Medulla oblongata (tissue), 1 donor: ENCODE measurements around the gene TIGD3.

Experiments used
- DNase-seq: peaks from one replicate; pipeline ENCODE4 v3.0.0-alpha.2; 2015; ENCODE audit errors: extremely low spot score

TIGD3 gene, protein sequence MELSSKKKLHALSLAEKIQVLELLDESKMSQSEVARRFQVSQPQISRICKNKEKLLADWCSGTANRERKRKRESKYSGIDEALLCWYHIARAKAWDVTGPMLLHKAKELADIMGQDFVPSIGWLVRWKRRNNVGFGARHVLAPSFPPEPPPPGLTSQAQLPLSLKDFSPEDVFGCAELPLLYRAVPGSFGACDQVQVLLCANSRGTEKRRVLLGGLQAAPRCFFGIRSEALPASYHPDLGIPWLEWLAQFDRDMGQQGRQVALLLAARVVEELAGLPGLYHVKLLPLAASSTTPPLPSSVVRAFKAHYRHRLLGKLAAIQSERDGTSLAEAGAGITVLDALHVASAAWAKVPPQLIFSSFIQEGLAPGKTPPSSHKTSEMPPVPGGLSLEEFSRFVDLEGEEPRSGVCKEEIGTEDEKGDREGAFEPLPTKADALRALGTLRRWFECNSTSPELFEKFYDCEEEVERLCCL

DNA sequence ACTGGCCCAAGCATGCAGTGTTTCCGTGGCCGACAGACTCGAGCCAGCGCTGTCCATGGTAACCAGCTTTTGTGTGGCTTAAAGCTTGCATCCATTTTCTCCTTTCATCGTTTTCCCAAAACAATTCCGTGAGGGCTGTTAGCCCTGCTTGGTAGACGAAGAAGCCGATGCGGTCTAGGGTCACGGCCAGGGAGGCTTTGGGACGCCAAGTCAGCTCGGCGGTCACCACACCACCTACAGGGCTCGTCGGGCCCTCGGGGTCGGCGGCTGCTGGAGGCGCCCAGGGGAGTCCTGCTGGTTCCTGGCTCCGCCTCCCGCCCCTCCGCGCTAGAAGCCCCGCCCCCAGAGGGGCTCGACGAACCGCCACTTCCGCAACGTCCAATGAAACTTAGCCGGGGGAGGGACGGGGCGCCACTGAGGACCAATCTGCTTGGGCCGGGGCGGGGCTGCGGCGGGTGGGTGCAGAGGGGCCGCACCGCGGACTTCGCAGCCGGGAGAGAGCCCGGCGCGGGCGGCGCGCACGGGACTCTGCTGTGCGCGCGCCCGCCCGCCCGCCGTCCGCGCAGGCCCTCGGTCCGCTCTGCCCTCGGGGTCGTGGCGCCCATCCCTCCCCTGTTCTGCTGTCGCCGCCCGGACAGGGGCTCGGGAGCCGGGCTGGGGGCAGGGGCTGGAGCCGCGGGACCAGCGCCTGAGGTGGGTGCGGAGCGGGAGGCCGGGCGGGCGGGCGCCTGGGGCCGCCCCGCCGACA is at the start of gene TIGD3:
Gene TIGD3, plus strand, starts transcription at position 487 of the 748 bp plus-strand sequence. CDS start 1,058 bp downstream, outside the sequence.
- DNase-seq: peak; percentile 98

DNA sequence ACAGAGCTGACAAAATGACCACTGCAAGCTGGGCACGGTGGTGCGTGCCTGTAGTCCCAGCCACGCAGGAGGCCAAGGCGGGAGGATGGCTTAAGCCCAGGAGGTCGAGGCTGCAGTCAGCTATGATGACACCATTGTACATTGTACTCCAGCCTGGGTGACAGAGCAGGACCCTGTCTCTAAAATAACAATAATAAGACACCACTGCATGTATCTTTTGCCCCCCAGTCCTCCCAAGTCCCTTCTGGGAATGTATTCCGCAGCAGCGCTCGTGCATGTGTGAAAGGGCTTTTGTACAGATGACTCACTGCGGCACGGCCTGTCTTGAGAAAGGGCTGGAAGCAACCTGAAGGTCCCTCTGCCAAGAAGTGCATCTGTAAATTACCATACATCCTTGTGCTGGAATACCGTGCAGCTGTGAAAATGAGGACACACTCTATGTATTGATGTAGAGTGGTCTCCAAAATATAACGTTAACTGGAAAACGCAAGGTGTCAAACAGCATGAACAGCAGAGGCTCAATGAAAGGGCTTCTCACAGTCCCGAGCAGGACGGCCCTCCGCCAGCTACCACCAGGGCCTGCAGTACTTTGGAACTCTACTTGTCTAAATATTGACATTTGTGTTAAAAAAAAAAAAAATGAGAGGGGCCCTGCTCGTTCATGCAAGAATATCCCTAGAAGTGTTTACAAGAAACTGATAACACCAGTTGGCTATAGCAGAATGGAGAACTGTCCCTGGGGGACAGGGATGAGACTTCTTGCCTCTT is 48.9 kb upstream of the TIGD3 start:
- peak; percentile 27 for DNase-seq

DNA sequence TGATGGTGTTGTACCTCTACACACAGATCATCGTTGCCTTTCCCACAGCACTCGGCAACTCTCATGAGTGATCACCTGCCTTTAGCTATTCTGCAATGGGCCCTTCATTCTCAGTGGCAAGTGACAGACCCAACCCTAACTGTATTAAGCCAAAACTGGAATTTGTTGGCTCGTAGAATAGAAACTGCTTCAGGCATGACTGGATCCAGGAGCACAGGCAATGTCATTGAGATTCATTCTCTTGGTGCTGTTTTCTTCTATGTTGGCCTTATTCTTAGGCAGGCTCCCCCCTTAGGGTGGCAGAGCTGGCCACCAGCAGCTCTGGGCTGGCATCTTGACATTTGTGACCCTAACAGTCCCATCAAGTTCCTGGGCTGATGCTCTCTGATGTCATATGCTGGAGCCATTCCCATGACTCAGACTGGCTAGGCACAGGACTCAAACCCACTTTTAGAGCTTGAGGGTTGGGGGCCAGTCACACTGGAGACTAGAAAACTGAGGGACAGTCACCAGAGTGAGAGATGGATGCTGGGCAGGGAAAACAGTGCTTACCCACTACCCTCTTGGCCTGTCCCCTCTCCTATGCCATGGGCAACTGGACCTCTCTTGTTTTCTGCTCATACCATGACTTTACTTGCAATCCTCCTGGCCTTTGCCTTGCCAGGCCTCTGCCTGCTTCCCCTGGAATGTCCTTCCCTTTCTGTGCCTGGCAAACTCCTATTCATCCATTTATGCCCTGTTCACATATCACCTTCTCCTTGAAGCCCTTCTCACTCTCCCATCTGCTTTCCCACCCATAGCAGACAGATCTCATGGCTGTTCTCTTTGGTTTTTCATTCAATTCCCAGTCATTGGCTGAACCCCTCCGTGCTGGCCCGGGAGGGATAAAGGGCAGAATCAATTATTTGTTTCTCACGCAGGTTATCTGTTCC is 47.0 kb upstream of the TIGD3 start:
- no peak for DNase-seq

DNA sequence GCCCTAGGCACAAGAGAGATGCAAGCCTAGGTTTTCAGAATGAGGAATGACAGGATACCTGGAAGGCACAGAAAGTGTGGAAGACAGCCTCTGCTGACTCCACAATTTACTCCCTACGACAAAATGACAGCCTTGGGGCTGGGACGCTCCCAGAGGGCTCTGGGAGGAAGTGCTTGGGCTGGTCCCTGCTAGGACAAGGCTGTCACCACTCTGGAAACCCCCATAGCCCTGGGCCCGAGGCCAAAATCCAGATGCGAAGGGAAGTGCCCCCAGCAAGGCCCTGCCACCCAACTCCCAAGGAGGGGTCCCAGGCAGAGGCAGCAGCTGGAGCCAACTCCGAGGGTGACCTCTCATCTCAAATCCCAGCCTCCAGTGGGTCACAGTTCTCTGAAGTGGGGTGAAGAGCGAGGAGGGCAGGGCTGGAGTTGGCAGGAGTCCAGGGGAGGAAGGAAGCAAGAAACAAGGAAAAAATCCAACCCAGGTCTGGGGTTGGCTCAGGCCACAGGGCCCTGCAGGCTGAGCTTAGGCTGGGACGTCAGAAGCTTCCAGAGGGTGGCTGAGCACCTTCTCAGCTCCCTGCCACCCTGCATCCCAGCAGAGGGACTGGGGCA is 46.2 kb upstream of the TIGD3 start:
- no peak for DNase-seq

DNA sequence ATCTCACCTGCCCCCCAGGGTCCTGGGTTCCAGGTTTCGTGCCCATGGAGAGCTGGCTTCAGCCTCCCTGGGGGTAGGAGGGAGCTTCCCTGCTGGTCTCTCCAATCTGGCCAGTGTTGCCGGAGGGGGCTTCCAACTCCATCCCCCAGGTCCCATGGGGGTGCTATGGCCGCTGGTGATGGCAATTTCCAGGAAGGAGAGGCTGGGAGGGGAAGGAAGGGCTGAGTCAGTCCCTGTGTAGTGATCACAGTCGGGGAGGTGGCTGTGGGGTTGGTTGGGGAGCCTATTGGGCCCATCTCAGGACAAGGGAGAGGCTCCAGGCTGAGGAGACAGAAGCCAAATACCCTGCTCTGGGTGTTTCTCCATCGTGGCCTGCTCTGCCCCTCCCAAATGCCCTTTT is 45.5 kb upstream of the TIGD3 start:
- no peak for DNase-seq

DNA sequence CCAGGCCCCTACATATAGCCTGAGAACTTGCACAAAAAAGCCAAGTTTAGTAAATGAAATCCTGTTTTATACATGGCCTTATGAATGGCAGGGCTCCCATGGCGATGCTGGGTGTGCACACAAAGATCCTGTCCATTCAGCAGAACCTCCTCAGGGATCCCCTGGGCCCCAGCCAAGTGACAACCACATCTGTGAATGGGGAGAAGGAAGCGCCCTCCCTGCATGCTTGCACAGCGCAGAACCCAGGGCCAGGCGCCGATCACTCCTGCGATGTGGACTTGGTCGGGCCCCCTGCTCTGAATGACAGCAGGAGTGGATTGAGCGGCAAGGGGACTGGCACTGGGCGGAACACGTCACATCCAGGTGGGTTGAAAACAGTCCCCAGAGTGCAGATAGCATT is 44.3 kb upstream of the TIGD3 start:
- DNase-seq: peak; percentile 36

DNA sequence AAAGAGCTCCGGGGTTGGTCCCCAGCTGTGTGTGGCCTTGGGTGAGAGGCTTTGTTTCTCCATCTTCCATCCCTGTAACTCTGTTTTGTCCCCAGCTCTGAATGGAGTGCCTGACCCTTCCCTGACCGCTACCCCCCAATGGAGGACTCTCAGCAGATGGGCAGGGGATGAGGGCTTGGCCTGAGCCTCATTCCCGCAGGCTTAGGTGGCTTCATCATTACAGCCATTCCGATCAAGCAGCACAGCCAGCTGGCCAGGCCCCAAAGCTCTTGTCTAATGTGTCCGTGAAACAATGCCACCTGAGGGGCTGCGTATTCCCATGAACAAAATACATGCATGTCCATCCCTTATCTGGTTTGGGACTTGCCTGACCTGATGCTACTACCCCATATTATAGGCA is 43.8 kb upstream of the TIGD3 start:
- peak; percentile 31 for DNase-seq

DNA sequence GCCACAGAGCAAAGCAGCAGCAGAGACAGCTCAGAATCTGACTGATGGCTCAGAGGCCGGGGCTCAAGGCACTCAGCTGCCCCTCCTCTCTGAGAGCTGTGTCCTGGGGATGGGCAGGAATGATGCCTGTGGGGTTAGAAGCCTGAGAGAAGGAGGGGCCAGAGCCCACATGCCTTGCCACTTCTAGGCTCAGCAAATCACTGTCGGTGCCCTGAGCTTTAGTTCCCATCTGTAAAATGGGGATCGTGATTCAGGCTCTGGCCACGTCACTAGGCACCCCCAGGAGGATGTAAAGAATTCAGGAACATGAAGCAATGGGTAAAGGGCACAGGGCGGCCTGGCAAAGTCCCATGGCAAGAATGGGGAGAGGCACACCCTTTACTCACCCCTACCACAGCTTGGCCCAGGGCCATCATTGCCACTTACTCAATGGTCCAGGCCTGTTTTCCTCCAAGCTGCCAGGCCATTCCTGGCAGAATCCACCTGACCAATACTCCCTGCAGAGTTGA is 43.3 kb upstream of the TIGD3 start:
- no peak for DNase-seq

DNA sequence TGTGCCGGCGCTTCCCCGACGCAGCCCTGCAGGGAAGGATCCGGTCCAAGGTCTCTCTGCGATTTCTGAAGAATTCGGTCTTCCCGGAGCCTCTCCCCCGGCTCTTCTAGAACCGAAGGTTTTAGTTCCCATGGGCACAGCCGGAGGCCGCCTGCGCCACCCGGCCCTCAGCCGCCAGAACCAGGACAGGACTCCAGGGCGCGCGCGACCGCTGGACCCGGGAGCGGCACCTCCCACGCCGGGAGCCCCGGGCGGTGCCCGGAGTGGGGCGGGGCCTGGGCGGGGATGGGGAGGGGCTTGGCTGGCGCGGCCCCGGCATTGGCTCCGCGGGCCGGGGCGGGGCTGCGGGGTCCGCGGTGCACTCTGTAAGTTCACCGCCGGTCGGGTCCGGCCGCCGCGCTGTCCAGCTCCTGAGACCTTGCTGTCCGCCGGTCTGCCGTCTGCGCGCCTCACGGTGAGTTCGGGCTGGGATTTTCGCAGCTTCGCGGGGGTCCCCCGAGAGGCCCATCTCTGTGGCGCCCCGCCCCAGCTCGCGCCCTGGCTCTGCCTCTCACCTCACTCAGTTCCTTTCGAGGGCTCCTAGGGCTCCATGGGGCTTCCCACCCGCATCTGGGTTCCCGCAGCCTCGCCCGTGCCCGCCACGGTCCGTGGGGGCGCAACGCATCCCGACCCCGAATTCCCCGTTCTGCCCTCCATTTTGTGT is 39.9 kb upstream of the TIGD3 start, which contains the start of gene CDC42EP2:
Gene CDC42EP2, plus strand, starts transcription at position 366 of the 703 bp plus-strand sequence. CDS start 6,033 bp downstream, outside the sequence.
- peak; percentile 93 for DNase-seq

DNA sequence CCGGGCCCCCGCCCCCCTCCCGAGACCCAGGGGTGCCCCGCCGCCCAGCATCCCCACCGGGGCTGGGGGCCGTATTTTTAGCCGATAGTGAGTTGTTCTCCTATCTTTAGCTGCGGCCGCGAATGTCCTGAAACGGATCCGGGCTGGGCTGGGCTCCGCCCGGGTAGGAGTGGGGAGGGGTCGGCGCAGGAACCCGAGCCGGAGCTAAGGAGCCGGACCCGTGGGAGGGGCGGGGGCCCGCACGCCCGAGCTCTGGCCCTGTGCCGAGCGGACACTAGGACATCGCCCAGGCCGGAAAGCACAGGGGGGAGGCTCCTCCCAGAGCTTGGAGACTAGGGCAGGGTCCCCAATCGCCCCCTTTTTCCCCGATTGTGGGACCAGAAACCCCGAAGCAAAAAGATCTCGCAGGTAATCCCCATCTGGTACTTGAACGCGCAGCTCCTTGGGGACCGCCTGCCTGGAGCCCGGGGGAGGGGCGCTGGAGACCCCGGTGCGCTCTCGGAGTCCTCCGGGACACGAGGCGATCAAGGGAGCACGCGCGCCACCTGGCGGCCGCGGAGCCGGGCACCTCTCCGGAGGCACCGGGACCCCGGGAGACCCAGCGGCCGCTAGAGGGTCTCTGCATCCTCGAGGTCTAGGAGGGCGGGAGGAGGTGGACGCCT is 39.2 kb upstream of the TIGD3 start:
- peak; percentile 78 for DNase-seq

DNA sequence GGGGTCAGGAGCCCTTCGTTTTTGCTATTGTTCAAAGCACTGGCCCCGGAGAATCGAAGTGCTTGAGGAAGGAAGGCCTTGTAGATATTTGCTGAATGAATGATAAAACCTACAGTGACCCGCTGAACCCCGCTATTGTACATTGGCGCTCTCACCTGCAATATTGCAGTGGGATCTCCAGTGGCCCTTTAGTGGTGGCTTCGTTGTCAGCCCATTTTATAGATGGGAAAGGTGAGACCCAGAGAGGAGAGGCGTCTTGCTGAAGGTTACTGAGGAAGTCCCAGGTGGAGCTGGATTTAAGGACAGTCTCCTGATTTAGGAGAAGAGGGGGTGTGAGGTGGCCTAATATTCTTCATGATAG is 38.7 kb upstream of the TIGD3 start:
- DNase-seq: no peak

DNA sequence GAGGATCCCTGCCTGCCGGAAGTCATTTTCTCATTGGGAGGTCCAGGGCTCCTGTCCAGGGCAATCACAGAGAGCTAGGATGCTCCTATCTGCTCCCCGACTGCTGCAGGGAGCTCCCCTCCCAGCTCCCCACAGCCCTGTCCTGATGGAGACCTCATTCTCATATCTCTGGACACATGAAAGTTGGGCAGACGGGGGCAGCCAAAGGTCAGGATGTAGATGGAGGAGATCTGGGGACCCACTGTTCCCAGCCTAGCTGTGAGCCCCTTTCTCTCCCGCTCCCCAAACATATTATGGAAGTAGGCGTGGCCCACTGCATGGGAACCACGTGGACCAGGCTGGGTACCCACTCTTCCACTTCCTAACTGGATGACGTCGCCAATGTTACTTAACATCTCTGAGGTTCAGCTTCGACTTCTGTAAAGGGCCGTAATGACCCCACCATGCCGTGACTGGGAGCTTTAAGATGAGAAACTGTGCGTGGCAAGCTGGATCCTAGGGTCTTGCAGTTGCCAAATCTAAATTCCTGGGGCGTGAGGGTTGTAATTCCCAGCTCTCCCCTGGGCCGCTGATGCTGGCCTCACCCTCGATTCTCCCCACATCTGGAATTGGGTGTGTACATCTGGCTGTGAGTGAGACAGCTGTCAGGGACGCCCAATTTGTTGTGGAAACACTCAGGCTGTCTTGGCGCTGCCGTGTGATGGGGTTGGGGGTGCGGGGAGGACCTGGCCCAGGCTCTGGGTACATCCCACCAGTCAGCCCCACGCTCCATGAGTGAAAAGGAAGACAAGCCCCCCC is 38.1 kb upstream of the TIGD3 start:
- DNase-seq: no peak

DNA sequence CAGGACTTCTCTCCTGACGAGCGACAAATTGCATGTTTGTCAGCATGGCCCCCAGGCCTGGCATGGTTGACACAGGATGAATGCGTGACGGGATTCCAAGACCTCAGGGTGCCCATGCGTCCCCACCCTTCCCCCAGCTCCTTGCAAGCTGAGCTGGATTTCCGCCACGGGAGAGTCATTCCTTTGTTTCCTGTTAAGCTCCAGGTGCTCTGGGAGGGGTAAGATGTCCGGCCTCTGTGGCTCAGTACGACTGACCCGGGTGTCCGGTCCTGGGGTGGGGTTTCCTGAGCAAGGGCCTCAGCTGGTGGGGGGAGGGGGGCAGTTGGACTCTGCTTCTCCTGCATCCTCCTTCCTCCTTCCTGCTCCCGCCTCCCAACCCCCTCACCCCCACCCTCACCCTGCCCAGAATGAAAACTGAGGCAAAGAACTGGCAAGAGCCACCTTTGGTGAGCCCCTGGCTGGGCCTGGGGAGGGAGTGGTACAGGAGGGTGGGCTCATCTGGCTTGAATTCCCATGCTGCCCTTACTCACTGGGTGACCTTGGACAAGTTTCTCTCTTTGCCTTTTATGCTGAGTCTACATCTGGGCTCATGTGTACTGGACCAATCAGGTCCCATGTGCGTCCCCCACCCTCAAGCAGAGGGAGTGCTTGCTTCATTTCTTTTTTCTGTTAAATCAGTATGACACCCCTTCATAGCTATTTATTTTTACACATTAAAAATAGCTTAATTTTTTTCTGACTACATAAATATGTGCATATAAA is 37.3 kb upstream of the TIGD3 start:
- DNase-seq: peak; percentile 36

DNA sequence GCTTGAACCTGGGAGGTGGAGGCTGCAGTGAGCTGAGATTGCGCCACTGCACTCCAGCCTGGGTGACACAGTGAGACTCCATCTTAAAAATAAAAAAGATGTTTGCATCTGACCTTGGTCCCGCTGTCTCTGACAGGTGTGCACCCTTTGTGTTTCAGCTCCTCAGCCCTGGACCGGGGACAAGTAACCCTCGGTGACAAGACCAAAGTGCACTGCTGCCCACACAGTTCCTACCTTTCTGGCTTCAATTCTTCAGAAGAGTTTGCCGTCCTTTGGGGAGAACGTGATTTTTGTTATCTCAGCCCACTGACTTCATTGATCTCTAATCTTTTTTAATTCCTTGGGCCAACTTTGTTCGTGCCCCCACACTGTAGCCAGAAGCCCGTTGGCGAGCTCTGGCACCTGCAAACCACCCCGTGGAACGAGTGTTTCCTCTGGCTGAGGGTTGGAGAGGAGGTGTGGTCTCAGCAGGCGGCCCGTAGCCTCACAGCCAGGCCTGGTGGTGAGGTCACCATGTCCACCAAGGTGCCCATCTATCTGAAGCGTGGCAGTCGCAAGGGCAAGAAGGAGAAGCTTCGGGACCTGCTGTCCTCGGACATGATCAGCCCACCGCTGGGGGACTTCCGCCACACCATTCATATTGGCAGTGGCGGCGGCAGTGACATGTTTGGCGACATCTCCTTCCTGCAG is 34.0 kb upstream of the TIGD3 start:
- no peak for DNase-seq

DNA sequence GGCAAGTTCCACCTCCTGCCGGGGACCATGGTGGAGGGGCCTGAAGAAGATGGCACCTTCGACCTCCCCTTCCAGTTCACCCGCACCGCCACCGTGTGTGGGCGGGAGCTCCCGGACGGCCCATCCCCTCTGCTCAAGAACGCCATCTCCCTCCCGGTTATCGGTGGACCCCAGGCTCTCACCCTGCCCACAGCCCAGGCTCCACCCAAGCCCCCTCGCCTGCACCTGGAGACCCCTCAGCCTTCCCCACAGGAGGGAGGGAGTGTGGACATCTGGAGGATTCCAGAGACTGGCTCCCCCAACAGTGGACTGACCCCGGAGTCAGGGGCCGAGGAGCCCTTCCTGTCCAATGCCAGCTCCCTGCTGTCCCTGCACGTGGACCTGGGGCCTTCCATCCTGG is 33.5 kb upstream of the TIGD3 start:
- no peak for DNase-seq

DNA sequence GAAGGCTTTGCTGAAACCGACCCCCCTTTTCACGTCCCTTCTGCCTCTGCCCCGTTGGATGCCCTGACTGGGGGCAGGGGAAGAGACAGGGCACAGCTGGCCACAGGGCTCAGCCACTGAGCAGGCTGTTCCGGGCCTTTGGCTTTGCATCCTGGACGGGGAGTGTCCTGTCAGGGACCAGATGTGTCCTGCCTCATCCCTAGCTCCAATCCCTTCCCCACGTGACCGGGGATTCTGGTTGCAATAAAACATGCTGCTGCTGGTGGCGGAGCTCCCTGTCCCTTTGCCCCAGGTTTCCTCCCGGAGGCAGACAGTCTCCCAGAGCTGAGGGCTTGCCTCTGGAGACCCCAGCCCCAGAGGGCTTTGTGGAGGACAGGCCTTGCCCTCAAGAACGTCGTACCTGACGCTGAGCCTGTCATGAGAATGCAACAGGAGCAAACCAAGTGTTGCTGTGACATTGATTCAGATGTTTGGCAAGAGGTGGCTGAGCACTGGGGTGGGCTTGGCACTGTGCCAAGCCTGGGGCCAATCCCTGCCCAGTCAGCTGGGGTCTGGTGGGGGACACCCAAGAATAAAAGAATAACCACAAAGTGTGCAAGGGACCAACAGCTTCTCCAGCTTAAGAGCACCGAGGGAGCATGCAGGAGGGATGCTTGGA is 32.6 kb upstream of the TIGD3 start:
- DNase-seq: no peak
